ENCODE measurements around the gene E4F1. TPM values are rescaled to one million over a fixed set of nuclear protein-coding genes. Genes with fewer than 3 reads are reported as not detected.

The E4F1 gene
- total and polyA plus RNA-seq, 2 of the 13 experiments (the other 11 are each of a cell fraction or from before 2014, with no cell fraction given), result 13.8 to 19.5 TPM

DNA sequence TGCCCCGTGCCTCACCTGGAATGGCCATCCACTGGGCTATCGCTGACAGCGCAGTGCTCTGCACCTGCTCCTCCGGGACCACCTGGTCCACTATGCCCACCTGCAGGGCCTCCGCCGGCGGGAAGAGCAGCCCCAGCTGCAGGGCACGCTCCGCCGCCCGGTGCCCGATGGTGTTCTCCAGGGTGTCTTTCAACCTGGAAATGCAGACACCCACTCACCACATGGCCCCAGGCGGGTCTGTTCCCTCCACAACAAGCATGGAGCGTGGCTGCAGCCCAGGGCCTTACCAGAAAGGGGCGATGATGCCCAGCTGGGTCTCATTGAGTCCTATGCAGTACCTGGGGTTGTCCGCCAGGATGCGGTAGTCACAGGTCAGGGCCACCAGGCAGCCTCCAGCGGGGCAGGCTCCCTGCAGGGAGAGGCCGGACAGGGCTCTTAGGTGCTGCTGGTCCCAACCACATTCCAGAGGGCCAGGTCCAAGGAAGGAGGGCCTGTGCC, 19.7 kb downstream of the E4F1 start:
- ATAC-seq, result peak; percentile 21
- BruUV-seq (replicated peaks), result no TSS peak
- H3K36me3 ChIP-seq (replicated peaks in 1 of 2; ENCODE audit: control insufficient read depth in 1 of 2, insufficient read depth in 2 of 2, low read length in 2 of 2), result peaks cover 25 to 47% of the 10 kb centered on the region in 2 experiments; a peak in 4 of 5 replicates
- H3K4me3 ChIP-seq (replicated peaks in 1 of 3; ENCODE audit: insufficient read depth in 1 of 3, low read depth in 2 of 3, low read length in 3 of 3), result no peak overlapping the region
- WGBS (ENCODE audit: low lambda C conversion rate), result 96% methylated on average over 14 of the region's 19 CpGs
- TF ChIP-seq ZBTB33 (CRISPR knock-in tag; IDR thresholded peaks at IDR 0.05) (0 out of 2 replicates have a peak, but pooled peaks have one; percentile 49), KMT2A (CRISPR knock-in tag; IDR thresholded peaks at IDR 0.05) (no peak), ZNF773 (CRISPR knock-in tag; IDR thresholded peaks at IDR 0.05; ENCODE audit: borderline replicate concordance) (no peak), AGO2 (optimal IDR thresholded peaks at IDR 0.05; ENCODE audit: low read depth, low read length) (peak; percentile 76), ETS1 (CRISPR knock-in tag; IDR thresholded peaks at IDR 0.05) (no peak), RBFOX2 (IDR thresholded peaks at IDR 0.05; ENCODE audit: low read depth, low read length) (peak; percentile 40; the same call in 1 of the 2 replicates)
- no peak overlapping the region for H3K27ac ChIP-seq (ENCODE audit: extremely low read length, insufficient read depth, low read length)
- peaks cover under 1% of the 10 kb centered on the region for H3K79me2 ChIP-seq (ENCODE audit: insufficient read depth, low read length)
- H3K9ac ChIP-seq (ENCODE audit: insufficient read depth, low read depth, low read length), result no peak overlapping the region
- H3K9me3 ChIP-seq (ENCODE audit: low read length), result no peaks in the 10 kb centered on the region
- CTCF ChIA-PET (ENCODE audit: low intra/inter-chr PET ratio, low total read pairs), result no interaction called here
- H3K27me3 ChIP-seq (ENCODE audit: control insufficient read depth in 1 of 2, insufficient read depth in 2 of 2, low read length in 2 of 2), result no peaks in the 10 kb centered on the region
- no peak for DNase-seq (ENCODE audit: low spot score)
- no peak for FAIRE-seq
- no peak overlapping the region for H2AFZ ChIP-seq (ENCODE audit: low read length)
- no peak overlapping the region for H3K4me2 ChIP-seq (ENCODE audit: low read depth, low read length)
- in situ Hi-C loops (cut with HindIII; ENCODE audit: extremely low pct_ligation_motif_present, low pct_unique_long_range_greater_than_20kb), result no loop called here
- peaks cover 17% of the 10 kb centered on the region for H3K4me1 ChIP-seq (ENCODE audit: insufficient read depth, low read length)
- POLR2A ChIA-PET, result interaction anchor here (0.6 kb wide), 1 partner anchor 662 kb away, joined by 3 read pairs; no protein-coding TSS in a partner anchor
- intact Hi-C loops (cut with micrococcal nuclease; ENCODE audit: unreplicated experiment), result no loop called here
- 0 out of 2 replicates have a peak, but pooled peaks cover 2% of the 10 kb centered on the region for H4K20me1 ChIP-seq (ENCODE audit: insufficient read depth, low read length)
